Measurements from ENCODE around the gene ATP13A2.
"Not testable (repeated sequence)": the region's sequence is repeated elsewhere in the genome, so short reads cannot be mapped to it uniquely, and the experiment has no call there.

The ATP13A2 gene

DNA sequence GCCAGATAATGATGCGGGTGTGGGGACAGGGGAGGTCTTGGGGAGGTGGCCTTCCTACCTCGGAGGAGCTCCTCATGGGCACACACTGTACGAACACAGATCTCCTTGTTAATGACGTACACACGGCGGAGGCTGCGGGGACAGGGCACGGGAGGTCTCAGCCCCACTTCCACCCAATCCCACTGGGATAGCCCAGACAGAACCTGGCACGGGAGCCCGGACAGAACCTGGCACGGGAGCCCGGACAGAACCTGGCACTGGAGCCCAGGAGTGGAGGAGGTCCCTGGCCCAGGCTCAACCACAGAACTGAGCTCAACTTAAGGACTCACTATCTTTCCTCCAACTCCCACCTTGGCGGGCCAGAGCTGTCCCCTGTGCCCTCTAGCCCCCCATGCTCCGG lies 36.5 kb downstream of the ATP13A2 start:
- no peak for DNase-seq

GRCh38 chr1:16973215-16973614 lies 38.5 kb downstream of the ATP13A2 start:
- no peak for DNase-seq

DNA sequence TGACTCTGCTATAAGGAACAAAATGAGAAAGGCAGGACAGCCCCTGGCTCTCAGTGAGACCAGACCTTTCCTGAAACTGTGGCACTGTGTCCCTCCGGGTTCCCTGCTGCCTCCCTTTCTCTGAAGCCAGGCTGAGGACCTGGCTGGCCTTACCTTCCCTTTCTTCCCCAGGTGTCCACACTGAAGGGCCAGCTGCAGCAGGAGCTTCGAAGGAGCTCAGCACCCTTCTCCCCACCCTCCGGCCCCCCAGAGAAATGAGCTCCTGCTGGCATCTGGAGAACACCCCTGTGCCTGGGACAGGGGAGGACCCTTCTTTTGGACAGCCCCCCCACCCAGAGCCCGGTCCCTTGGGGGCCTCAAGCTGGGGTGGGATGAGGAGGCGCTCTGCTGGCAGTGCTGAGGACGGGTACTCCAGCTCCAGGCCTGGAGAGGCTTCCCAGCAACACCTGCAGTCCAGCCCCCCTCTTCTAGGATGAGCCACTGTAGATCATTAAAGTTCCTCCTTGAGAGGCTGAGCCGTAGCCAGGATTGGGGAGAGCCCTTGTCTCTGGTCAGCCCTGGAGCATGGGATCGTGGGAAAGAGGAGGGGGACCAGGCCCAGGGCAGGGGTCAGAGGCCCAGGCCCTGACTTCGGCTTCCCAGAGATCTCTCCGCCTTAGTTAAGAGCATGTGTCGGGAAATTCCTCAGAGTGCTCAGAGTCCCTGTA lies 39.4 kb downstream of the ATP13A2 start:
- no peak for DNase-seq

- peak; percentile 25 for DNase-seq
Measured at GRCh38 chr1:16971341-16972188, 40.2 kb downstream of the ATP13A2 start.

GRCh38 chr1:16970132-16970910 lies 41.4 kb downstream of the ATP13A2 start:
- DNase-seq = no peak

GRCh38 chr1:16969651-16970050 lies 42.1 kb downstream of the ATP13A2 start:
- no peak for DNase-seq

DNA sequence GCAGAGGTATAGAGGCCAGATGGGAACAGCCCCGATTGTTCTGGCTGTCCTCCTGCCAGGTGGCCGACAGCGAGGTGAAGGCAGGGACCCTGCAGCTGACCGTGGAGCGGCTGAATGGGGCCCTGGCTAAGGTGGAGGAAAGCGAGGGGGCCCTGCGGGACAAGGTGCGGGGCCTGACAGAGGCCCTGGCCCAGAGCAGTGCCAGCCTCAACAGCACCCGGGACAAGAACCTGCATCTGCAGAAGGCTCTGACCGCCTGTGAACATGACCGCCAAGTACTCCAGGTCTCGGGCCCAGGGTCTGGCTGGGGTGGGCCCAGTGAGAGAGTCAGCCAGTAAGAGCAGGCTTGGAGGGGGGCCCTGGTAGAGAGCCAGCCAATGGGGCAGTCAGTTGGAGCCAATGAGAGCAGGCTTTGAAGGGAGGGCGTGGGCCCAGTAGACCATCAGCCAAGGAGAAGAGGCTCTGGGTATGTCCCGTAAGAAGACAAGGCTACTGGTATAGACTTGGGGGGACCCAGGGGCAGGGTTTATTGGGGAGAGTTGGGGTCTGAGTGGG lies 42.6 kb downstream of the ATP13A2 start:
- no peak for DNase-seq

GRCh38 chr1:16968372-16968771 lies 43.4 kb downstream of the ATP13A2 start:
- DNase-seq = no peak

DNA sequence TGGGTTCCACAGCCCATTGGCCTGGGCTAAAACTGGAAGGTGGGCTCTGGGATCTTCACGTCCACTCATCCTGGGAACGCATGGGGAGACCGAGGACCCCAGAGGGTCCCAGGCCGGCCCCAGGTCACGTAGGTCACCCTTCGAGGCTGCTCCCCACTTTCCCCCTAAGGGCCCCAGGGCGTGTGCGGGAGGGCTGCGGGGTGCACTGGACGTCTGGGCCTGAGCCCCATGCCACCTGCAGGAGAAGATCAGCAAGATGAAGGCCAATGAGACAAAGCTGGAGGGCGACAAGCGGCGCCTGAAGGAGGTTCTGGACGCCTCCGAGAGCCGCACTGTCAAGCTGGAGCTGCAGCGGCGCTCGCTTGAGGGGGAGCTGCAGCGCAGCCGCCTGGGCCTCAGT lies 43.8 kb downstream of the ATP13A2 start:
- DNase-seq = no peak

GRCh38 chr1:16967095-16967575 lies 44.6 kb downstream of the ATP13A2 start:
- DNase-seq = no peak

DNA sequence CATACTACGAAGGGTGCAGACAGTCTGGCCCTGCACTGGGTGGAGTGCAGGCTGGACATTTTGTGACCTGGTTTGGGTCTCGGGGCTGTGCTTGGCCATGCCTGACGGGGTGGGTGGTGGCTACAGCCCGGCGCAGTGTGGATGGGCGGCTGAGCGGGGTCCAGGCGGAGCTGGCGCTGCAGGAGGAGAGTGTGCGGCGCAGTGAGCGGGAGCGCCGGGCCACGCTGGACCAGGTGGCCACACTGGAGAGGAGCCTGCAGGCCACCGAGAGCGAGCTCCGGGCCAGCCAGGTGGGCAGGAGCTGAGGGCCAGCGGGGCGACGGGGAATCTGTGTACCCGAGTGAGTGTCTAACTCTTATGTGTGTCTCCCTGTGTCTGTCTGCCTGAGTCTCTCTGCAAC lies 45.4 kb downstream of the ATP13A2 start:
- DNase-seq = no peak

DNA sequence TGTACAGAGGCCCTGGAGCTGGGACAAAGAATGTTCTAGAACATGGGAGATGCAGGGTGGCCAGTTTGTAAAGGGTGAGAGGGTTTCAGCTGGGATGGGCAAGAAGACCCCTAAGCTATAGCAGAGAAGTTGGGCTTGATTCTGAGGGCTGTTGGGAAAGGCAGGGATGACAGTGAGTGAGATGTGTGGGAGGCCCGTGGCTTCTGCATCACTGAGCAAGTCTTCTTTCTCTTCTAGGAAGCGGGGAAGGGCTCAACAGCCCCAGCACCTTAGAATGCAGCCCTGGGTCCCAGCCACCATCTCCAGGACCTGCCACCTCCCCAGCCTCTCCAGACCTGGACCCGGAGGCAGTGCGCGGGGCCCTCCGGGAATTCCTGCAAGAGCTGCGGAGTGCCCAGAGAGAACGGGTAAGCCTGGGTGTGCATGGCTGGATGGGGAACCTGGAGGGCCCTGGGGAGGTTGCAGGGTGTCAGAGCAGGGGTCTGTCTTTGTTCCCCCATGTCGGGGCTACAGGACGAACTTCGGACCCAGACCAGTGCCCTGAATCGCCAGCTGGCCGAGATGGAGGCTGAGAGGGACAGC lies 46.2 kb downstream of the ATP13A2 start:
- no peak for DNase-seq

DNA sequence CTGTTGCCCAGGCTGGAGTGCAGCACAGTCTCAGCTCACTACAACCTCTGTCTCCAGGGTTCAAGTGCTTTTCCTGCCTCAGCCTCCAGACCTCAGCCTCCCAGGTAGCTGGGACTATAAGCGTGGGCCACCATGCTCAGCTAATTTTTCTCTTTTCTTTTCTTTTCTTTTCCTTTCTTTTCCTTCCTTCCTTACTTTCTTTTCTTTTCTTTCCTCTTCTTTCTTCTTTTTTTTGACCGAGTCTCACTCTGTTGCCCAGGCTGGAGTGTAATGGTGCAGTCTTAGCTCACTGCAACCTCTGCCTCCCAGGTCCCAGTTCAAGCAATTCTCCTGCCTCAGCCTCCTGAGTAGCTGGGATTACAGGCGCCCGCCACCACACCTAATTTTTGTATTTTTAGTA lies 47.6 kb downstream of the ATP13A2 start:
- not testable (repeated sequence) for DNase-seq

GRCh38 chr1:16961297-16962133 lies 50.2 kb downstream of the ATP13A2 start:
- no peak for DNase-seq

GRCh38 chr1:16960560-16961296 lies 51.0 kb downstream of the ATP13A2 start:
- no peak for DNase-seq

DNA sequence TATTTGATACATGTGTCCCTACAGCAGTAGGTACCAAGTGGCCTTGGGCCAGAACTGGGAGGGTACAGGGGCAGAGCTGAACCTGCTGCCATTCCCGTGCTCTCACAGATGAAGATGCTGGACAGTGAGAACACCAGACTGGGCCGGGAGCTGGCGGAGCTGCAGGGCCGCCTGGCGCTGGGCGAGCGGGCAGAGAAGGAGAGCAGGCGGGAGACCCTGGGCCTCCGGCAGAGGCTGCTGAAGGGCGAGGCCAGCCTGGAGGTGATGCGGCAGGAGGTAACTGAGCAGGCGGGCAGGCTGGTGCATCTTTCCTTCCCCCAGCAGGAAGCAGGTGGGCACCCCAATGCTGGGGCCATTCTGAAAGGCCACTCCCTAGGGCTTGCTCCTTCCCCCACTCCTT lies 53.3 kb downstream of the ATP13A2 start:
- no peak for DNase-seq

GRCh38 chr1:16957731-16958130 lies 54.0 kb downstream of the ATP13A2 start:
- no peak for DNase-seq

DNA sequence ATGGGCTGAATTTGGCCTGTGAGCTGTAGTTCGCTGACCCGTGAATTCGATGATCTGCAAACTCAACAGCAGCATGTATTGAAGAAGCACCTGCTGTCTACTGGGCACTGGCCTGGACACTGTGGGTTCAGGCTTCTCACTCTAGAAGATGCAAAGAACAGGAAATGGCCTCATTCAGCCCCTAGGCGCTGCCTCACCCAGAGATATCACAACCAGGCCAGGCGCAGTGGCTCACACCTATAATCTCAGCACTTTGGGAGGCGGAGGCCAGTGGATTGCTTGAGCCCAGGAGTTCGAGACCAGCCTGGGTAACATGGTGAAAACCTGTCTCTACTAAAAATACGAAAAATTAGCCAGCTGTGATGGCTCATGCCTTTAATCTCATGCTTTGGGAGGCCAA lies 55.0 kb downstream of the ATP13A2 start:
- no peak for DNase-seq

GRCh38 chr1:16955186-16955585 lies 56.5 kb downstream of the ATP13A2 start:
- DNase-seq = no peak

DNA sequence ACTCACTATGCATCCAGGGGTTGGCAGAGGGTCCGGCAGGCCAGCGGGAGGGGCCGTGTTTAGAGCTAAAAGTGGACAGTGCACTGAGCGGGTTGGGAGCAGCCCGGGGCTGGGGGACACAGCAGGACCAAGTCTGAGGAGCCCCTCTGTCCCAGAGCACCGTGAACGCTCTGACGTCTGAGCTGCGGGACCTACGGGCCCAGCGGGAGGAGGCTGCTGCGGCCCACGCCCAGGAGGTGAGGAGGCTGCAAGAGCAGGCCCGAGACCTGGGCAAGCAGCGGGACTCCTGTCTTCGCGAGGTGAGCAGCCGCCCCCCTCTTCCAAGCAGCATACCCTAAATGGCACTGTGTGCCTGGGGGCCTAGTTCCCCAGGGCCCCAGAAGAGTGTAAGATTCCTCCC lies 57.1 kb downstream of the ATP13A2 start:
- DNase-seq = no peak

DNA sequence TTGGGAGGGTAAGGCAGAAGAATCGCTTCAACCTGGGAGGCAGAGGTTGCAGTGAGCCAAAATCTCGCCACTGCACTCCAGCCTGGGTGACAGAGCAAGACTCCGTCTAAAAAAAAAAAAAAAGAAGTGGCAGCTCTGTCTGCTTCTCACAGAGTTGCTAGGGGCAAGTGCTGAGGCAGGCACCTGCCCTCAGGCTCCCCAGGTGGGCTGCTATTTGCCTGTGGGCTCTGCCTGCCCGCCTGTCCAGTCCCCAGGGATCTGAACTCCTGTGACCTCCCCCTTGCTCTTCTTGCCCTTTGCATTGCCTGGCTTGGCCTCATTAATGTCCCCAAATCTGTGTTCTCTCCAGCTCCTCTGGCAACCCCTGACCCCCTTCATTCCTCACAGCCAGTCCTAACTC lies 59.4 kb downstream of the ATP13A2 start:
- not testable (repeated sequence) for DNase-seq
